Nephron progenitor cell (in vitro differentiated cells): ENCODE measurements around the gene TXNRD2.

ENCODE experiments used
- DNase-seq: peaks from one replicate; pipeline ENCODE4 v3.0.0; 2021
- H3K27ac Mint-ChIP-seq: 2 replicates; pipeline ENCODE4 v1.8.0; 2021; ENCODE audit warnings: mild to moderate bottlenecking, moderate library complexity, mixed read lengths
- H3K27me3 Mint-ChIP-seq: 2 replicates; pipeline ENCODE4 v1.8.0; 2021; ENCODE audit warnings: mild to moderate bottlenecking, low read depth, mixed read lengths; ENCODE audit not compliant: poor library complexity
- H3K36me3 Mint-ChIP-seq: 2 replicates; pipeline ENCODE4 v1.8.0; 2021; ENCODE audit warnings: low read depth, mixed read lengths
- H3K4me1 Mint-ChIP-seq: 2 replicates; pipeline ENCODE4 v1.8.0; 2021; ENCODE audit warnings: mixed read lengths
- H3K4me3 Mint-ChIP-seq: 2 replicates; pipeline ENCODE4 v1.8.0; 2021; ENCODE audit warnings: mild to moderate bottlenecking, moderate library complexity, mixed read lengths
- H3K9me3 Mint-ChIP-seq: 2 replicates; pipeline ENCODE4 v1.8.0; 2021; ENCODE audit warnings: mild to moderate bottlenecking, moderate library complexity, mixed read lengths
- TF ChIP-seq, protein P1 (sequence below): fragments of 200-600 bp; sonication (generic); IDR thresholded peaks from 2 replicates; pipeline ENCODE4 v1.5.0; 2021; ENCODE audit warnings: antibody characterized with exemption

The TXNRD2 gene

GRCh38 chr22:19941365-19942082 lies at the start of gene TXNRD2, which contains the start of gene COMT:
TXNRD2 (minus strand) TSS chr22:19941818; CDS start chr22:19941803, 15 bp downstream.
COMT (plus strand) TSS chr22:19941772; CDS start chr22:19962527, 20,755 bp downstream.
- TF ChIP-seq, protein P1, sequence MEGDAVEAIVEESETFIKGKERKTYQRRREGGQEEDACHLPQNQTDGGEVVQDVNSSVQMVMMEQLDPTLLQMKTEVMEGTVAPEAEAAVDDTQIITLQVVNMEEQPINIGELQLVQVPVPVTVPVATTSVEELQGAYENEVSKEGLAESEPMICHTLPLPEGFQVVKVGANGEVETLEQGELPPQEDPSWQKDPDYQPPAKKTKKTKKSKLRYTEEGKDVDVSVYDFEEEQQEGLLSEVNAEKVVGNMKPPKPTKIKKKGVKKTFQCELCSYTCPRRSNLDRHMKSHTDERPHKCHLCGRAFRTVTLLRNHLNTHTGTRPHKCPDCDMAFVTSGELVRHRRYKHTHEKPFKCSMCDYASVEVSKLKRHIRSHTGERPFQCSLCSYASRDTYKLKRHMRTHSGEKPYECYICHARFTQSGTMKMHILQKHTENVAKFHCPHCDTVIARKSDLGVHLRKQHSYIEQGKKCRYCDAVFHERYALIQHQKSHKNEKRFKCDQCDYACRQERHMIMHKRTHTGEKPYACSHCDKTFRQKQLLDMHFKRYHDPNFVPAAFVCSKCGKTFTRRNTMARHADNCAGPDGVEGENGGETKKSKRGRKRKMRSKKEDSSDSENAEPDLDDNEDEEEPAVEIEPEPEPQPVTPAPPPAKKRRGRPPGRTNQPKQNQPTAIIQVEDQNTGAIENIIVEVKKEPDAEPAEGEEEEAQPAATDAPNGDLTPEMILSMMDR = no peak
- Mint-ChIP-seq H3K4me3 (peak within 1 kb of the TSS; percentile 93), H3K4me1 (peaks cover 35% of the 10 kb centered on the region), H3K36me3 (peaks cover 21% of the 10 kb centered on the region), H3K27me3 (peaks cover 6% of the 10 kb centered on the region), H3K9me3 (peaks cover 20% of the 10 kb centered on the region), H3K27ac (peak within 1 kb of the TSS; percentile 84)
- DNase-seq = peak; percentile 78

- Mint-ChIP-seq H3K27ac (no peak overlapping the region), H3K36me3 (no peaks in the 10 kb centered on the region), H3K27me3 (peaks cover 4% of the 10 kb centered on the region), H3K9me3 (no peaks in the 10 kb centered on the region), H3K4me1 (peaks cover 8% of the 10 kb centered on the region), H3K4me3 (no peak overlapping the region)
- TF ChIP-seq, protein P1 = no peak
- no peak for DNase-seq
Measured at GRCh38 chr22:19991395-19991644, 49.7 kb upstream of the TXNRD2 start.

DNA sequence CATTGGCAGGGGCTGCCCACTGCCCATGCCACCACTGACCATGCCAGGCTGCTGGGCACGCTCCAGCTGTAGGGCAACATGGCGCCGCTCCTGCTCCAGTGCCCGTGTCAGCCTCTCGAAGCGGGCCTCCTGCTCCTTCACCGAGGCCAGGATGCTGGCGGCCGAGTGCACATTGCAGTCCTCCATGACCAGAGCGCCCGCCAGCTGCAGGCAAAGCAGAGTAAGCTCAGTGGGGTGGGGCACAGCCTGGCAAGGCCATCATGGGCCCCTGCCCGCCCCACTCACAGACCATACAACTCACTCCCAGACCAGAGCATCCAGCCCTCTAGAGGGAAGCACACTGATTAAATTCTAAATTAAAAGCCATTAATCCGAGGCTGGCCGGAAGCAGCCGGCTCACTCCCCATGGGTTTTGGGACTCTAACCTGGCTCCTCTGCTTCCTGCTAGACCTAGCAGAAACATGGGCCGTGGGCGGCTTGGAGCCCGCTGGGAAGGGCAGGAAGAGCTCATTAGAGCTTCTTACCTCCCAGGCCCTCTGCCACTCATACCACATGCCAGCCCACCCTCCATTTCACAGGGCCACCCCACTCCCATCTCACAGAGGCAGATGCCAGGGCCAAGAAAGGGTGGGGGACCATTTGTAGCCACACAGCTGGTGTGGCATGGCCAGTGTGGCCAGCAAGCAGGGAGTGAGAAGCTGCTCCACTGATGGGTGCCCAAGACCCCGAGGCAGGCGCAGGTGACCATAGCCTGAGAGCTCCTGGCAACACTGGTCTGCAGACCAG lies 49.2 kb upstream of the TXNRD2 start:
- Mint-ChIP-seq H3K9me3 (no peaks in the 10 kb centered on the region), H3K27ac (no peak overlapping the region), H3K27me3 (peaks cover 4% of the 10 kb centered on the region), H3K4me3 (no peak overlapping the region), H3K4me1 (peaks cover 13% of the 10 kb centered on the region), H3K36me3 (no peaks in the 10 kb centered on the region)
- DNase-seq = no peak
- TF ChIP-seq, protein P1 = no peak

DNA sequence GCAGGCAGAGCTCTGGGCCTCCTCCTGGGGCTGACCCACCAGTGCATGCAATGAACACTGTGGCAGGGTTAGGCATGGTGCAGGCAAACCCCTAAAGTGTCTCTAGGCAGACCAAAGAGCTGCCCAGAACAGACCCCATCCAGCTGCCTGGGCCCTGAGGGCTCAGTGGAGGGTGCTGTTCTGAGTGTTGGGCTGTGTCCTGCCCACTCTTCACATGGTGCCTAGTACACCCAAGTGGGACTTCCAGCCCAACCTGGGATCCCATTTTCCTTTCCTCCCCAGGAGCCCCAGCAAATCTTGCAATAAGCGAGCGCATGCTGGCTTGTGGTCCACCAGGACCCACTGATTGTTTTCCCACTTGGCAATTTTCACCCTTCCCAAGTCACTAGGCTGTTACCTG lies 48.6 kb upstream of the TXNRD2 start:
- Mint-ChIP-seq H3K36me3 (no peaks in the 10 kb centered on the region), H3K27ac (no peak overlapping the region), H3K4me1 (peaks cover 19% of the 10 kb centered on the region), H3K27me3 (peaks cover 4% of the 10 kb centered on the region), H3K4me3 (no peak overlapping the region), H3K9me3 (no peaks in the 10 kb centered on the region)
- TF ChIP-seq, protein P1 = no peak
- no peak for DNase-seq

DNA sequence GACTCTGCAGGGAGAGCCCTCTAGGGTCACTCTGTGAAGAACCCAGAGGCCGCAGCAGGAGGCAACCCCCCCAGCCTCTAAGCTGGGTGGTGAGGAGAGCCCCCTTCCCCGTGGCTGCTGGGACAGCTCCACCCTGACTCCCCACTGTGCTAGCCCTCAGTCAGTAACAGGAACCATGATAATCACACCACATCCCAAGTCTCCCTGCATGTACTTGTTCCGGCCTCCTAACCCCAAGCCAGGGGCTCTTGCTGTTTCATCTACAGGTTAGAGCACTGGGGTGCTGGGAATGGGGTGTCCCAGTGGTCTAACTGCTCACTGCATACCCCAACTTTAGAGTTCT lies 48.1 kb upstream of the TXNRD2 start:
- TF ChIP-seq, protein P1 = no peak
- H3K9me3 Mint-ChIP-seq = no peaks in the 10 kb centered on the region
- peaks cover 24% of the 10 kb centered on the region for H3K4me1 Mint-ChIP-seq
- no peak overlapping the region for H3K4me3 Mint-ChIP-seq
- peaks cover 4% of the 10 kb centered on the region for H3K27me3 Mint-ChIP-seq
- no peaks in the 10 kb centered on the region for H3K36me3 Mint-ChIP-seq
- H3K27ac Mint-ChIP-seq = peak overlapping the region; percentile 54
- DNase-seq = no peak
